Central memory CD8-positive, alpha-beta T cell (primary cell): ENCODE results near the gene TMUB1.

ENCODE experiments used
- ATAC-seq: fragments of 150-1000 bp; cut with Tn5 transposase; replicated peaks from 2 replicates; pipeline ENCODE4 v1.10.0; 2022; ENCODE audit warnings: mild to moderate bottlenecking, moderate FRiP score, moderate number of reproducible peaks; ENCODE audit not compliant: poor library complexity, severe bottlenecking; ENCODE audit errors: extremely low read depth
- DNase-seq, 2 donors: peaks; one replicate each; pipeline ENCODE4 v3.0.0; 2021; ENCODE audit warnings: low spot score in 2 of 2
- H3K27ac Mint-ChIP-seq: one replicate; pipeline ENCODE4 v1.8.0; 2022; ENCODE audit warnings: low read depth, mild to moderate bottlenecking, moderate library complexity, mixed read lengths
- H3K27me3 Mint-ChIP-seq: one replicate; pipeline ENCODE4 v1.8.0; 2022; ENCODE audit warnings: mixed read lengths
- H3K36me3 Mint-ChIP-seq: one replicate; pipeline ENCODE4 v1.8.0; 2022; ENCODE audit warnings: mild to moderate bottlenecking, moderate library complexity, mixed read lengths; ENCODE audit not compliant: insufficient read depth
- H3K4me1 Mint-ChIP-seq: one replicate; pipeline ENCODE4 v1.8.0; 2022; ENCODE audit warnings: mixed read lengths
- H3K4me3 Mint-ChIP-seq: one replicate; pipeline ENCODE4 v1.8.0; 2022; ENCODE audit warnings: mild to moderate bottlenecking, moderate library complexity, mixed read lengths
- H3K9me3 Mint-ChIP-seq: one replicate; pipeline ENCODE4 v1.8.0; 2022; ENCODE audit warnings: mixed read lengths

TMUB1 gene

GRCh38 chr7:151125470-151125845 is 42.2 kb upstream of the TMUB1 start:
- Mint-ChIP-seq H3K27me3 (no peaks in the 10 kb centered on the region), H3K27ac (no peak overlapping the region), H3K4me3 (no peak overlapping the region), H3K4me1 (peaks cover 9% of the 10 kb centered on the region), H3K36me3 (peaks cover 8% of the 10 kb centered on the region), H3K9me3 (no peaks in the 10 kb centered on the region)
- ATAC-seq (no peak), DNase-seq (no peak)

GRCh38 chr7:151124899-151125399 is 41.7 kb upstream of the TMUB1 start:
- ATAC-seq: no peak
- Mint-ChIP-seq H3K4me1 (peaks cover 9% of the 10 kb centered on the region), H3K27me3 (no peaks in the 10 kb centered on the region), H3K4me3 (no peak overlapping the region), H3K27ac (no peak overlapping the region), H3K9me3 (no peaks in the 10 kb centered on the region), H3K36me3 (peaks cover 8% of the 10 kb centered on the region)
- DNase-seq: no peak

- Mint-ChIP-seq H3K36me3 (peaks cover 11% of the 10 kb centered on the region), H3K27me3 (no peaks in the 10 kb centered on the region), H3K9me3 (no peaks in the 10 kb centered on the region), H3K27ac (no peak overlapping the region), H3K4me1 (peaks cover 9% of the 10 kb centered on the region), H3K4me3 (no peak overlapping the region)
- ATAC-seq: no peak
- DNase-seq: no peak
Measured at GRCh38 chr7:151124481-151124880, 41.2 kb upstream of the TMUB1 start.

DNA sequence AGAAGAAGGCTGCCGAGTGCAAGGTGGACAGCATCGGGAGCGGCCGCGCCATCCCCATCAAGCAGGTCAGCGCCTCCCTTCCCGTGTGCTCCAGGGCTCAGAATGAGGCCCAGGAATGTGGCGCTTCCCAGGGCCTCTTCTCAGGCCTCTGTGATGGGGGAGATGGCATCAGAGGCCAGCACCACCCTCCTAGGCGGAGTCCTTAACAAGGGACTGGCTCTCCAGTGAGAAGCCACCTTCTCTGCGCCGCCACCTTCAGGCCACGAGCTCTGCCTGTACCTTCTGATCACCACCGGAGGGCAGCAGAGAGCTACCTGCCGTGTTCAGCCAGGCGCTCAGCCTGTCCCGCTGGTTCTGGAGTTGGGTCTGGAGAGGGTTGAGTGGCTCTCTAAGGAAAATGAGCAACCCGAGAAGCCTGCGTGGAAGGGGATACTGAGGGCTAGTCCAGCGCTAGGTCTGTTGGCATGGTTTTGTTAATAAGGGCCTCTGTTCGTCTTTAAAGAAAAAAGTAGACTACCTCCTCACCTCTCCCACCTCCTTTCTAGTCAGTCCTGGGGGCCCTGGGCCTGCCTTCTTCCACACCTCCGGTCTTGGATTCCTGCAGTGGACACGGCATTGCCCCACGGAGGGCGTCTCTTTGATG is 40.6 kb upstream of the TMUB1 start:
- Mint-ChIP-seq H3K4me1 (peaks cover 9% of the 10 kb centered on the region), H3K9me3 (no peaks in the 10 kb centered on the region), H3K27ac (no peak overlapping the region), H3K4me3 (no peak overlapping the region), H3K36me3 (peaks cover 11% of the 10 kb centered on the region), H3K27me3 (no peaks in the 10 kb centered on the region)
- DNase-seq (peak; percentile 71 to 85), ATAC-seq (peak; percentile 93)

DNA sequence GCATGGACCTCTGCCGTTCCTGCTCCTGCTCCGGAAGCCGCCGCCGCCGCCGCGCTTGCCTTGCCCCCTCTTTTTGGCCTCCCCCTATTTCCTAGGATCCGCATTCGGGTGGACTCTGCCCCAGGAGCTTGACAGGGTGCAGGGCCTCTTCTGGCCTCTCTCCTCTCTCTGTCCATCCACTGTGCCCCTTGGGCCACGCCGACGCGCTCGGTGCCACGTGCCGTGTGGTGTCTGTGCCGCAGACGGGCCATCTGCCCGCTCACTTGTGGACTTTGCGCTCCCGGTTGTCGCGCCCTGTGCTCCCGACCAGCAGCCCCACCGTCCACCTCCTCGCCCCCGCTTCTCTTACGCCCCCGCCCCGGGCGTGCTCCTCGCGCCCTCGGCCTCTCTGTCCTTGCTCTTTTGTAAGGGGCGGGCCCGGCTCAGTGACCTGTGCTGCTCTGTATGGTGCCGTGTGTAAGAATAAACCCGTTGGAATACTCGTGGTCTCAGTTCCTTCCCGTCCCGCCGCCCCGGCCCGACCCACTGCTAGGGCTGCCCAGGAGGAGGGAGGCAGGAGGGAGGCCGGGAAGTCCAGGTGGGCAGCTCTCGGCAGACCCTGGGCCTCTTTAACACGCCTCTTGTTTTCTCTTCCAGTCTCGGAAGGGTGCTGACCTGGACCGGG is 40.0 kb upstream of the TMUB1 start:
- Mint-ChIP-seq H3K9me3 (no peaks in the 10 kb centered on the region), H3K27ac (no peak overlapping the region), H3K4me1 (peaks cover 14% of the 10 kb centered on the region), H3K36me3 (peaks cover 11% of the 10 kb centered on the region), H3K4me3 (no peak overlapping the region), H3K27me3 (no peaks in the 10 kb centered on the region)
- DNase-seq: no peak
- ATAC-seq: no peak

DNA sequence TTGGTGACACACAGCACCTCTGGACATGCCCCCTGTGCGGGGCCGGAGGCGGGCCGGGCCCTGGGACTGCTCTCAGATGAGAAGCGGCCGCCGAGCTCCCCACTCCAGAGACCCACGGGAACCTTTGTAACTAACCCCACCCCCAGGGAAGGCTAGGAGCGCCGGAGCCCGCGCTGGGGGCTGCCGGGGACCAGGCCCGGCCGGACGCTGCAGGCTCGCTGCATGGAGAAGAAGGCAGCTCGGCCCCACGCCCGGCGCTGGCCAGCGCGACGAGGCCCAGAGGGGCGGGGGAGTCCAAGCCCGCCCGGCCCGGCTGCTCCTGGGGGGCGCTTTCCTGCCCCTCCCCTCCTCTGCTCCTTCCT is 39.5 kb upstream of the TMUB1 start:
- H3K9me3 Mint-ChIP-seq: no peaks in the 10 kb centered on the region
- H3K27me3 Mint-ChIP-seq: no peaks in the 10 kb centered on the region
- H3K4me3 Mint-ChIP-seq: no peak overlapping the region
- DNase-seq (no peak), ATAC-seq (no peak)
- H3K36me3 Mint-ChIP-seq: peaks cover 11% of the 10 kb centered on the region
- H3K27ac Mint-ChIP-seq: no peak overlapping the region
- peaks cover 14% of the 10 kb centered on the region for H3K4me1 Mint-ChIP-seq

- H3K4me3 Mint-ChIP-seq: no peak overlapping the region
- peaks cover 11% of the 10 kb centered on the region for H3K36me3 Mint-ChIP-seq
Measured at GRCh38 chr7:151122276-151122675, 39.0 kb upstream of the TMUB1 start.

GRCh38 chr7:151121380-151122170 is 38.3 kb upstream of the TMUB1 start:
- ATAC-seq (no peak), DNase-seq (no peak)
- Mint-ChIP-seq H3K9me3 (no peaks in the 10 kb centered on the region), H3K4me3 (no peak overlapping the region), H3K4me1 (peaks cover 24% of the 10 kb centered on the region), H3K27ac (peak overlapping the region; percentile 60), H3K27me3 (no peaks in the 10 kb centered on the region), H3K36me3 (peaks cover 11% of the 10 kb centered on the region)

More at GRCh38 chr7:151122276-151122675, 39.0 kb upstream of the TMUB1 start:
- no peak for ATAC-seq
- Mint-ChIP-seq H3K9me3 (no peaks in the 10 kb centered on the region), H3K27ac (peak overlapping the region; percentile 60), H3K27me3 (no peaks in the 10 kb centered on the region), H3K4me1 (peaks cover 17% of the 10 kb centered on the region)
- DNase-seq: no peak

GRCh38 chr7:151120896-151121295 is 37.6 kb upstream of the TMUB1 start:
- Mint-ChIP-seq H3K27ac (no peak overlapping the region), H3K9me3 (no peaks in the 10 kb centered on the region), H3K36me3 (peaks cover 13% of the 10 kb centered on the region), H3K4me1 (peaks cover 24% of the 10 kb centered on the region), H3K4me3 (no peak overlapping the region), H3K27me3 (no peaks in the 10 kb centered on the region)
- no peak for DNase-seq
- ATAC-seq: no peak

GRCh38 chr7:151119902-151120301 is 36.6 kb upstream of the TMUB1 start:
- Mint-ChIP-seq H3K27me3 (no peaks in the 10 kb centered on the region), H3K9me3 (no peaks in the 10 kb centered on the region), H3K4me3 (no peak overlapping the region), H3K4me1 (peaks cover 24% of the 10 kb centered on the region), H3K36me3 (peaks cover 15% of the 10 kb centered on the region), H3K27ac (no peak overlapping the region)
- ATAC-seq: no peak
- DNase-seq: no peak

- DNase-seq (no peak), ATAC-seq (no peak)
- H3K27ac Mint-ChIP-seq: peak overlapping the region; percentile 94
- H3K4me3 Mint-ChIP-seq: peak overlapping the region; percentile 14
- no peaks in the 10 kb centered on the region for H3K9me3 Mint-ChIP-seq
- H3K27me3 Mint-ChIP-seq: no peaks in the 10 kb centered on the region
- H3K4me1 Mint-ChIP-seq: peaks cover 22% of the 10 kb centered on the region
- H3K36me3 Mint-ChIP-seq: peaks cover 15% of the 10 kb centered on the region
Measured at GRCh38 chr7:151119055-151119415, 35.7 kb upstream of the TMUB1 start.

DNA sequence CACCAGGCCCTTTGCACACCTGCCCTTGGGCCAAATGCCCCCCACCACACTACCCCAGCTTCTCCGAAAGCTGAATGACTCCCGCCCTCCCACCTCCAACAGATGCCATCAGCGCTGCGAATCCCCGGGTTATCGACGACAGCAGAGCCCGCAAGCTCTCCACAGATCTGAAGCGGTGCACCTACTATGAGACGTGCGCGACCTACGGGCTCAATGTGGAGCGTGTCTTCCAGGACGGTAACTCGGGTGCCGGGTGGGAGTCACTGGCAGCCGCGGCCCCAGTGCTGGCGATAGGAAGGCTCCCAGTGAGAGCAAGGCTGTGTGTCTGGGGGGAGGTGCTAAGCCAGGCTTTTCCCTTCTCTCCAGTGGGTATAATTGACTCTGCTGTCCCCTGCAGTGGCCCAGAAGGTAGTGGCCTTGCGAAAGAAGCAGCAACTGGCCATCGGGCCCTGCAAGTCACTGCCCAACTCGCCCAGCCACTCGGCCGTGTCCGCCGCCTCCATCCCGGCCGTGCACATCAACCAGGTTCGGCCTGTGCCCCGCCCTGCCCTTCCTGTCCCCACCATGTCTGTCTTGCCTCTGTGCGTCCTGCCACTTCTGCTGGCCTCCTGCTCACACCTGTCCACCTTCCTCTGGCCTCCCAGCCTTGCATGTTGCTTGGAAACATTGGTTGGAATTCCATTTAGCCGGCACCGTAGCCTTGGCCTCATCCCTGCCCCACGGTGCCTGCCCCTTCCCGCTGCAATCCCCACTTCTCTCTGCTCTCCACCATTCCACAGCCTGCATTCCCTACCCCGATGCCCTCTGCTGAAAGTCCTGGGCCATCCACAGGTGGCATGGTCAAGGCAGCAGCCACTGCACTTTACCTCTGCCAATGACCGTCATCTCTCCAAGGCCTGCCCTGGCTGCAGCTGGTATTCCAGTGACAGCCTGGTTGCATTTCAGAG is 35.1 kb upstream of the TMUB1 start:
- Mint-ChIP-seq H3K27me3 (no peaks in the 10 kb centered on the region), H3K9me3 (no peaks in the 10 kb centered on the region), H3K27ac (peak overlapping the region; percentile 94), H3K4me1 (peaks cover 16% of the 10 kb centered on the region), H3K4me3 (peak overlapping the region; percentile 14), H3K36me3 (peaks cover 12% of the 10 kb centered on the region)
- DNase-seq: no peak
- no peak for ATAC-seq
